ENCODE measurements around the gene SPATA6L. TPM values are rescaled to one million over a fixed set of nuclear protein-coding genes. Genes with fewer than 3 reads are reported as not detected.

SPATA6L gene
- total and polyA plus RNA-seq, 4 donors, result 1.6 to 6.2 (median 2.2) TPM

GRCh38 chr9:4581035-4581760 is 85.1 kb downstream of the SPATA6L start:
- peak; percentile 15 for TF ChIP-seq MAX (IDR thresholded peaks at IDR 0.05)
- no peak for TF ChIP-seq HNF4G (IDR thresholded peaks at IDR 0.05)
- peak; percentile 52 for TF ChIP-seq YY1 (IDR thresholded peaks at IDR 0.05)
- TF ChIP-seq CTCF (IDR thresholded peaks at IDR 0.05; ENCODE audit: low read depth, low read length, missing input control), result no peak
- no peak for TF ChIP-seq NR2F2 (IDR thresholded peaks at IDR 0.05)
- TF ChIP-seq GABPA (IDR thresholded peaks at IDR 0.05 in 1 of 2, conservative IDR thresholded peaks at IDR 0.05 in 1 of 2), result no peak
- TF ChIP-seq FOXA1 (IDR thresholded peaks at IDR 0.05), result no peak
- no peak for TF ChIP-seq SP1 (IDR thresholded peaks at IDR 0.05)
- no peak for TF ChIP-seq REST (IDR thresholded peaks at IDR 0.05)
- no peak for TF ChIP-seq FOXA2 (IDR thresholded peaks at IDR 0.05)
- no peak for TF ChIP-seq JUND (IDR thresholded peaks at IDR 0.05)
- TF ChIP-seq ATF3 (IDR thresholded peaks at IDR 0.05), result no peak
- peak; percentile 49 to 82 for TF ChIP-seq HNF4A (conservative IDR thresholded peaks at IDR 0.05)
- TF ChIP-seq RXRA (IDR thresholded peaks at IDR 0.05), result peak in 1 of 2 donors; percentile 66
- TF ChIP-seq ZBTB33 (IDR thresholded peaks at IDR 0.05), result no peak
- no peak for TF ChIP-seq TAF1 (conservative IDR thresholded peaks at IDR 0.05)
- TF ChIP-seq EGR1 (IDR thresholded peaks at IDR 0.05; ENCODE audit: low read depth in 2 of 2), result no peak
- no peak for TF ChIP-seq RAD21 (IDR thresholded peaks at IDR 0.05)
- no peak overlapping the region for H3K4me3 ChIP-seq (ENCODE audit: low read depth in 1 of 3, low read length in 3 of 3)
- peak overlapping the region in 1 of 2 donors; percentile 70 for H3K9ac ChIP-seq (ENCODE audit: low read depth in 1 of 2, low read length in 2 of 2)
- H3K36me3 ChIP-seq (ENCODE audit: control insufficient read depth in 4 of 4, insufficient read depth in 3 of 4, low read depth in 1 of 4, low read length in 3 of 4), result peaks cover 0 to 22% (median 11%) of the 10 kb centered on the region in 4 donors
- WGBS, result 34% methylated on average over 2 of the region's 2 CpGs
- no peaks in the 10 kb centered on the region for H3K9me3 ChIP-seq (ENCODE audit: control insufficient read depth in 4 of 4, low read length in 3 of 4)
- no peak for DNase-seq (ENCODE audit: low spot score)
- H3K4me1 ChIP-seq (ENCODE audit: control insufficient read depth in 4 of 4, insufficient read depth in 4 of 4, low read length in 3 of 4), result peaks cover 23 to 74% (median 47%) of the 10 kb centered on the region in 4 donors
- H3K27ac ChIP-seq (ENCODE audit: low read depth in 1 of 2, low read length in 2 of 2), result peak overlapping the region; percentile 86 to 93
- H3K27me3 ChIP-seq (ENCODE audit: control insufficient read depth in 4 of 4, insufficient read depth in 4 of 4, low read length in 3 of 4), result no peaks in the 10 kb centered on the region

Measured in liver (tissue), 9 donors.